GM18861 (cell line): Measurements from ENCODE around the gene MPP1.

Source experiments
- ATAC-seq: cut with Tn5 transposase; IDR thresholded peaks from one replicate; pipeline ENCODE4 v1.9.1; 2021; ENCODE audit not compliant: unreplicated experiment

Gene MPP1

GRCh38 chrX:154732421-154733065 is 72.7 kb downstream of the MPP1 start:
- ATAC-seq, result no peak

- ATAC-seq, result no peak
Observed at GRCh38 chrX:154731881-154732280, 73.4 kb downstream of the MPP1 start.

- ATAC-seq, result no peak
Observed at GRCh38 chrX:154731184-154731583, 74.1 kb downstream of the MPP1 start.

- ATAC-seq, result no peak
Observed at GRCh38 chrX:154730253-154730891, 74.9 kb downstream of the MPP1 start.

DNA sequence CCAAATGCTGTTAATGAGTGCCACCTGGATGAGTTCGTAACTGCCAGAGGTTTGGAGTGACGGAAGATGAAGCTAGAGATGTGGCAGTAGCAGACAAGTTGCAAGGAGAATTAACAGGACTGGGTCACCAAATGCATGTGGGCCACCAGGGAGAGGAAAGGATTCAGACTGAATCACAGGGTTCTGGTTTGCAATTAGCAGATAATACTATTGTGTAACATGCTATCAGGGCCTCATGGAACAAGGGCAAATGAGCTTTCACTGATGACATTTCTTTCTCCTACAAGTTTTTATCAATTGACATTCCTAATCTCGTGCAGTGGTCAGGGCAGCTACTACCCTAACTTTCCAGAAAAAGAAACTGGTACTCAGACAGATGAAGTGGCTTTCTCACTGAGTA is 75.8 kb downstream of the MPP1 start:
- no peak for ATAC-seq
